ENCODE measurements around the gene SDCCAG8. TPM values are rescaled to one million over a fixed set of nuclear protein-coding genes. Genes with fewer than 3 reads are reported as not detected.
A peak's percentile ranks its signal among the peaks of the same experiment; 100 is the strongest.

Gene SDCCAG8
- total and polyA plus RNA-seq, 4 donors = 8.5 to 25.8 (median 17.5) TPM

GRCh38 chr1:243483952-243484351 lies 228.1 kb downstream of the SDCCAG8 start:
- TF ChIP-seq REST (IDR thresholded peaks at IDR 0.05) (peak; percentile 65), SP1 (IDR thresholded peaks at IDR 0.05) (peak; percentile 77), FOXA2 (IDR thresholded peaks at IDR 0.05) (no peak), RXRA (IDR thresholded peaks at IDR 0.05) (peak; percentile 57 to 72), HNF4A (conservative IDR thresholded peaks at IDR 0.05) (peak; percentile 87 to 94), FOXA1 (IDR thresholded peaks at IDR 0.05) (peak; percentile 15), JUND (IDR thresholded peaks at IDR 0.05) (no peak), HNF4G (IDR thresholded peaks at IDR 0.05) (peak; percentile 74), TAF1 (conservative IDR thresholded peaks at IDR 0.05) (no peak), YY1 (IDR thresholded peaks at IDR 0.05) (peak; percentile 97), CTCF (IDR thresholded peaks at IDR 0.05; ENCODE audit: low read depth, low read length, missing input control) (no peak), RAD21 (IDR thresholded peaks at IDR 0.05) (peak in 1 of 2 donors; percentile 54), EGR1 (IDR thresholded peaks at IDR 0.05; ENCODE audit: low read depth in 2 of 2) (peak in 1 of 2 donors; percentile 14)
- Histone ChIP-seq H3K4me3 (ENCODE audit: low read depth in 1 of 3, low read length in 3 of 3) (peak overlapping the region; percentile 11 to 75 (median 62)), H3K9ac (ENCODE audit: low read depth in 1 of 2, low read length in 2 of 2) (peak overlapping the region; percentile 46 to 78), H3K9me3 (ENCODE audit: control insufficient read depth in 4 of 4, low read length in 3 of 4) (no peaks in the 10 kb centered on the region), H3K36me3 (ENCODE audit: control insufficient read depth in 4 of 4, insufficient read depth in 3 of 4, low read depth in 1 of 4, low read length in 3 of 4) (no peaks in the 10 kb centered on the region), H3K27me3 (ENCODE audit: control insufficient read depth in 4 of 4, insufficient read depth in 4 of 4, low read length in 3 of 4) (no peaks in the 10 kb centered on the region), H3K4me1 (ENCODE audit: control insufficient read depth in 4 of 4, insufficient read depth in 4 of 4, low read length in 3 of 4) (peaks cover 0 to 13% (median 7%) of the 10 kb centered on the region in 4 donors), H3K27ac (ENCODE audit: low read depth in 1 of 2, low read length in 2 of 2) (peak overlapping the region; percentile 83 to 94)
- DNase-seq (ENCODE audit: low spot score) = no peak
- 45% methylated on average over 16 of the region's 16 CpGs for WGBS

- H3K9me3 ChIP-seq (ENCODE audit: control insufficient read depth in 4 of 4, low read length in 3 of 4) = no peaks in the 10 kb centered on the region
- no peak overlapping the region for H3K4me3 ChIP-seq (ENCODE audit: low read depth in 1 of 3, low read length in 3 of 3)
- no peak overlapping the region for H3K9ac ChIP-seq (ENCODE audit: low read depth in 1 of 2, low read length in 2 of 2)
- WGBS = 98% methylated on average over 15 of the region's 15 CpGs
- no peaks in the 10 kb centered on the region for H3K36me3 ChIP-seq (ENCODE audit: control insufficient read depth in 4 of 4, insufficient read depth in 3 of 4, low read depth in 1 of 4, low read length in 3 of 4)
- H3K4me1 ChIP-seq (ENCODE audit: control insufficient read depth in 4 of 4, insufficient read depth in 4 of 4, low read length in 3 of 4) = peaks cover 0 to 13% (median 7%) of the 10 kb centered on the region in 4 donors
- TF ChIP-seq MAX (IDR thresholded peaks at IDR 0.05) (no peak), HNF4G (IDR thresholded peaks at IDR 0.05) (no peak), CTCF (IDR thresholded peaks at IDR 0.05; ENCODE audit: low read depth, low read length, missing input control) (no peak), EGR1 (IDR thresholded peaks at IDR 0.05; ENCODE audit: low read depth in 2 of 2) (no peak), ZBTB33 (IDR thresholded peaks at IDR 0.05) (no peak), HNF4A (conservative IDR thresholded peaks at IDR 0.05) (no peak), JUND (IDR thresholded peaks at IDR 0.05) (no peak), YY1 (IDR thresholded peaks at IDR 0.05) (no peak), RAD21 (IDR thresholded peaks at IDR 0.05) (no peak), SP1 (IDR thresholded peaks at IDR 0.05) (no peak), NR2F2 (IDR thresholded peaks at IDR 0.05) (no peak), TAF1 (conservative IDR thresholded peaks at IDR 0.05) (no peak)
- TF ChIP-seq, protein P1, sequence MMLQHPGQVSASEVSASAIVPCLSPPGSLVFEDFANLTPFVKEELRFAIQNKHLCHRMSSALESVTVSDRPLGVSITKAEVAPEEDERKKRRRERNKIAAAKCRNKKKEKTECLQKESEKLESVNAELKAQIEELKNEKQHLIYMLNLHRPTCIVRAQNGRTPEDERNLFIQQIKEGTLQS (IDR thresholded peaks at IDR 0.05) = no peak
- H3K27ac ChIP-seq (ENCODE audit: low read depth in 1 of 2, low read length in 2 of 2) = no peak overlapping the region
- H3K27me3 ChIP-seq (ENCODE audit: control insufficient read depth in 4 of 4, insufficient read depth in 4 of 4, low read length in 3 of 4) = no peaks in the 10 kb centered on the region
- DNase-seq (ENCODE audit: low spot score) = no peak
Measured at GRCh38 chr1:243487036-243487648, 231.3 kb downstream of the SDCCAG8 start.
